ENCODE results near the gene SCRN1. TPM values are rescaled to one million over a fixed set of nuclear protein-coding genes. Genes with fewer than 3 reads are reported as not detected.

SCRN1 gene
- total RNA-seq, 1 experiment from 2014 or later: 37.9 TPM

DNA sequence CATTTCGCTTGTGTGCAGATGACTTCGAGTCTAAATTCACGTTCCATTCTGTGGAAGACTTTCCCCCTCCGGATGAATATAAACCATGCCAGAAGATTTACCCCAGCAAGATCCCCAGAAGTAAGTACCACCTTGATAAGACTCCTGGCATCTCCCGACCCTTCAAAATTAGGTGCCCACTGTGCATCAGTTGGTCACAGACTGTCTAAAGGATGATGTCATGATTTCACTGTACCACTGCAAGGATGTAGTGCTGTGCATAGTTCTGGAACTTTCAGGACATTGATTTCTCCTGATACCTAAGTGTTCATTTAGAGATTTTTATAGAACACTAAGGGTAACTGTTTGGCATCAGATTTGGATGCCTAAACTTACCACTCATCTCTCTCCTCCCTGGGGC is 100.3 kb downstream of the SCRN1 start:
- no peaks in the 10 kb centered on the region for H3K27me3 ChIP-seq (ENCODE audit: low read length)
- no peaks in the 10 kb centered on the region for H3F3A ChIP-seq (ENCODE audit: low read length, unreplicated experiment)
- no peak overlapping the region for H3K27ac ChIP-seq (ENCODE audit: low read length)
- no peak overlapping the region for H3K9ac ChIP-seq (ENCODE audit: low read length)
- no peaks in the 10 kb centered on the region for H4K20me1 ChIP-seq (ENCODE audit: low read length)
- no peak overlapping the region for H2AFZ ChIP-seq (ENCODE audit: low read length)
- no peaks in the 10 kb centered on the region for H3K36me3 ChIP-seq (ENCODE audit: low read depth, low read length)
- POLR2A ChIA-PET (ENCODE audit: unreplicated experiment): no interaction called here
- H3K4me3 ChIP-seq (ENCODE audit: low read length): no peak overlapping the region
- no peaks in the 10 kb centered on the region for H3K79me2 ChIP-seq (ENCODE audit: low read length)
- H3K4me2 ChIP-seq (ENCODE audit: low read length): no peak overlapping the region
- H3K9me3 ChIP-seq (ENCODE audit: low read length): no peaks in the 10 kb centered on the region
- no peaks in the 10 kb centered on the region for H3K9me2 ChIP-seq (replicated peaks; ENCODE audit: low read length)
- CTCF ChIA-PET: no interaction called here
- ATAC-seq (no peak), DNase-seq (no peak)
- BruUV-seq (replicated peaks): no TSS peak
- intact Hi-C loops (cut with micrococcal nuclease): no loop called here
- H3K4me1 ChIP-seq (ENCODE audit: insufficient read depth, low read length): peaks cover 6% of the 10 kb centered on the region; the same call in 1 of the 2 replicates
- TF ChIP-seq EZH2phosphoT487 (IDR thresholded peaks at IDR 0.05; ENCODE audit: borderline replicate concordance, low read length) (no peak), CTCF (conservative IDR thresholded peaks at IDR 0.05; ENCODE audit: low read depth, low read length) (no peak), EZH2 (IDR thresholded peaks at IDR 0.05; ENCODE audit: low read length, unreplicated experiment) (no peak)

- Histone ChIP-seq H3K4me1 (ENCODE audit: insufficient read depth, low read length) (peaks cover 12% of the 10 kb centered on the region), H4K20me1 (ENCODE audit: low read length) (no peaks in the 10 kb centered on the region), H3K79me2 (ENCODE audit: low read length) (no peaks in the 10 kb centered on the region), H3K27ac (ENCODE audit: low read length) (no peak overlapping the region), H3K4me3 (ENCODE audit: low read length) (no peak overlapping the region), H3K9ac (ENCODE audit: low read length) (no peak overlapping the region), H3K27me3 (ENCODE audit: low read length) (no peaks in the 10 kb centered on the region), H3K36me3 (ENCODE audit: low read depth, low read length) (no peaks in the 10 kb centered on the region), H2AFZ (ENCODE audit: low read length) (no peak overlapping the region), H3K9me2 (replicated peaks; ENCODE audit: low read length) (no peaks in the 10 kb centered on the region), H3K9me3 (ENCODE audit: low read length) (no peaks in the 10 kb centered on the region), H3F3A (ENCODE audit: low read length, unreplicated experiment) (no peaks in the 10 kb centered on the region), H3K4me2 (ENCODE audit: low read length) (no peak overlapping the region)
- no TSS peak for BruUV-seq (replicated peaks)
- ChIA-PET CTCF (no interaction called here), POLR2A (ENCODE audit: unreplicated experiment) (no interaction called here)
- DNase-seq: no peak
- no peak for ATAC-seq
- TF ChIP-seq EZH2 (IDR thresholded peaks at IDR 0.05; ENCODE audit: low read length, unreplicated experiment) (no peak), CTCF (conservative IDR thresholded peaks at IDR 0.05; ENCODE audit: low read depth, low read length) (no peak), EZH2phosphoT487 (IDR thresholded peaks at IDR 0.05; ENCODE audit: borderline replicate concordance, low read length) (no peak)
- intact Hi-C loops (cut with micrococcal nuclease): no loop called here
Measured at GRCh38 chr7:29888006-29888405, 101.6 kb downstream of the SCRN1 start.

DNA sequence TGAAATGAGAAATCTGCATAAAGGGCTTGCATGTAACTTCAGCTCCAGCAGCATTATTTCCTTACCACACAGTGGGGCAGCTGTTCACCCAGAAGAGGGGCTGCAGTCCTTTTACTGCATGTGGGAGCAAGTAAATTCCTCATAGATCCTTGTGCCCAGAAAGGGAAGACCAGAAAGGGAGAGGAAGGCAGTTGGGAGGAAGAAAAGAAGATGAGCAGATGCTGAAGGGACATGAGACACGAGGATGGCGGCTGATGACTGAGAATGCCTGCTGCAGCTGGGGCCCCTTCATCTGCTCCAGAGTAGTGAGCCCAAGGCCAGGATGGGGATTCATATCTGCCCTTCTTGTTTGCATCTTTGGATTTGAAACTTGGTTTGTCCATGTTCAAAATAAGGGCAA is 102.8 kb downstream of the SCRN1 start:
- Histone ChIP-seq H3K4me2 (ENCODE audit: low read length) (no peak overlapping the region), H3K4me3 (ENCODE audit: low read length) (no peak overlapping the region), H3K27me3 (ENCODE audit: low read length) (no peaks in the 10 kb centered on the region), H3F3A (ENCODE audit: low read length, unreplicated experiment) (no peaks in the 10 kb centered on the region), H3K4me1 (ENCODE audit: insufficient read depth, low read length) (peaks cover 12% of the 10 kb centered on the region), H3K79me2 (ENCODE audit: low read length) (no peaks in the 10 kb centered on the region), H3K36me3 (ENCODE audit: low read depth, low read length) (no peaks in the 10 kb centered on the region), H3K27ac (ENCODE audit: low read length) (no peak overlapping the region), H3K9me3 (ENCODE audit: low read length) (no peaks in the 10 kb centered on the region), H3K9ac (ENCODE audit: low read length) (no peak overlapping the region), H3K9me2 (replicated peaks; ENCODE audit: low read length) (no peaks in the 10 kb centered on the region), H2AFZ (ENCODE audit: low read length) (no peak overlapping the region), H4K20me1 (ENCODE audit: low read length) (no peaks in the 10 kb centered on the region)
- no TSS peak for BruUV-seq (replicated peaks)
- intact Hi-C loops (cut with micrococcal nuclease): no loop called here
- POLR2A ChIA-PET (ENCODE audit: unreplicated experiment): no interaction called here
- ATAC-seq (no peak), DNase-seq (no peak)
- CTCF ChIA-PET: no interaction called here
- TF ChIP-seq EZH2phosphoT487 (IDR thresholded peaks at IDR 0.05; ENCODE audit: borderline replicate concordance, low read length) (no peak), EZH2 (IDR thresholded peaks at IDR 0.05; ENCODE audit: low read length, unreplicated experiment) (no peak), CTCF (conservative IDR thresholded peaks at IDR 0.05; ENCODE audit: low read depth, low read length) (no peak)
